Measurements from ENCODE around the gene RAD18. TPM values are rescaled to one million over a fixed set of nuclear protein-coding genes. Genes with fewer than 3 reads are reported as not detected.

The RAD18 gene
- total and polyA plus RNA-seq, 10 donors: 1.6 to 20.7 (median 12.4) TPM

DNA sequence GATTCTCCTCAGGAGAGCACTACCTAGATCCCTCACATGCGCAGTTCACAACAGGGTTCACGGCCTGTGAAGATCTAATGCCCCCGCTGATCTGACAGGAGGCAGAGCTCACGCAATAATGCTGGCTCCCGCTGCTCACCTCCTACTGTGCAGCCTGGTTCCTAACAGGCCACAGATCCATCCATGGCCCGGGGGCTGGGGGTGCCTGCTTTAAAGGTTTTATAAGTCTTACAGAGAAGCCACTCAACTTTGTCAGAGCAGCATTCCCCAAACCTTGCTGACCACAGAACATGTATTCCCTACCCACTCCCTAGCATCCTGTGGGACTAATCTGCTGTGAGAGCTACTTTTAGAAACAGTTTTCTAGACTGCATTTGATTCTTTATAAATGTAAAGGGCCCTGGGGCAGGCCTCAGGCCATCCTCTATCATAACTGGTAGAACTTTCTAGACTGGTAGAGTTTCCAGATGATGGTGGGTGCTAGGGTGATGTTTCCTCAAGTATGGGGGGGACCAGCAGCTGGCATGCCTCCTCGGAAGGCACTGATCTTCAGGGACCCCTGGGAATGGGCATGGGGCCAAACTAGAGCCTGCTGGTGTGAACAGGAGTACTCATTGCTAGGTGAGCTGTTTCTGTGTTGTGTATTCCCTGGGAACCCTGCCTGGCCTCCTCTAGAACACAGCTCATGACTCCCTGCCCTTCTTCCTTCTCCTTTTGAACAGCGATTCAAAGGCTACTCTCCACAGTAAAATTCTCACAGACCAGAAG lies 25.7 kb upstream of the RAD18 start:
- Histone ChIP-seq H3K27me3 (replicated peaks in 1 of 7) (peaks cover 0 to 11% (median 0%) of the 10 kb centered on the region in 7 donors), H3K27ac (no peak overlapping the region), H3K9me3 (no peaks in the 10 kb centered on the region), H3K4me1 (peaks cover 0 to 9% (median 0%) of the 10 kb centered on the region in 6 donors), H3K4me3 (no peak overlapping the region), H3K36me3 (no peaks in the 10 kb centered on the region)
- DNase-seq: no peak
- TF ChIP-seq, protein P1, sequence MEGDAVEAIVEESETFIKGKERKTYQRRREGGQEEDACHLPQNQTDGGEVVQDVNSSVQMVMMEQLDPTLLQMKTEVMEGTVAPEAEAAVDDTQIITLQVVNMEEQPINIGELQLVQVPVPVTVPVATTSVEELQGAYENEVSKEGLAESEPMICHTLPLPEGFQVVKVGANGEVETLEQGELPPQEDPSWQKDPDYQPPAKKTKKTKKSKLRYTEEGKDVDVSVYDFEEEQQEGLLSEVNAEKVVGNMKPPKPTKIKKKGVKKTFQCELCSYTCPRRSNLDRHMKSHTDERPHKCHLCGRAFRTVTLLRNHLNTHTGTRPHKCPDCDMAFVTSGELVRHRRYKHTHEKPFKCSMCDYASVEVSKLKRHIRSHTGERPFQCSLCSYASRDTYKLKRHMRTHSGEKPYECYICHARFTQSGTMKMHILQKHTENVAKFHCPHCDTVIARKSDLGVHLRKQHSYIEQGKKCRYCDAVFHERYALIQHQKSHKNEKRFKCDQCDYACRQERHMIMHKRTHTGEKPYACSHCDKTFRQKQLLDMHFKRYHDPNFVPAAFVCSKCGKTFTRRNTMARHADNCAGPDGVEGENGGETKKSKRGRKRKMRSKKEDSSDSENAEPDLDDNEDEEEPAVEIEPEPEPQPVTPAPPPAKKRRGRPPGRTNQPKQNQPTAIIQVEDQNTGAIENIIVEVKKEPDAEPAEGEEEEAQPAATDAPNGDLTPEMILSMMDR (IDR thresholded peaks at IDR 0.05 in 8 of 11, conservative IDR thresholded peaks at IDR 0.05 in 3 of 11): no peak
- no peak for TF ChIP-seq POLR2A (IDR thresholded peaks at IDR 0.05)
- TF ChIP-seq POLR2AphosphoS5 (IDR thresholded peaks at IDR 0.05): no peak
- WGBS, 5 donors: 88 to 93% (median 90%) methylated on average over 7 to 8 of the region's 8 CpGs
- intact Hi-C loops (cut with DNase I; ENCODE audit: low total_unique reads): no loop called here

DNA sequence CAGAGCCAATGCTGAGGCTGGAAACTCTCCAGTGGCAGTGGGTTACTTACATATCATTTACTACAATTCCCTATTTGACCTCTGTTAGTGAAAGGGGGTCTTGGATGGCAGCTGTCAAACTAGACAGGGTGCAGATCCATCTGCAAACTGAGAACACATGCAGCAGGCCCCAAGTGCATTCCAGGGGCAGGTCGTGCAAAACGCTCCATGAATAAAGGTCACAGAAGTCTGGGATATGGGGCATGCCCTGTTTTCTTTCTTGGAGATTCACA lies 25.0 kb upstream of the RAD18 start:
- 55 to 100% (median 60%) methylated on average over 2 of the region's 2 CpGs for WGBS, 5 donors
- Histone ChIP-seq H3K27ac (no peak overlapping the region), H3K27me3 (replicated peaks in 1 of 7) (peaks cover 0 to 11% (median 0%) of the 10 kb centered on the region in 7 donors), H3K4me3 (no peak overlapping the region), H3K9me3 (no peaks in the 10 kb centered on the region), H3K36me3 (no peaks in the 10 kb centered on the region), H3K4me1 (peaks cover 0 to 9% (median 0%) of the 10 kb centered on the region in 6 donors)
- DNase-seq: no peak
- no peak for TF ChIP-seq POLR2A (IDR thresholded peaks at IDR 0.05)
- TF ChIP-seq, protein P1 (IDR thresholded peaks at IDR 0.05 in 8 of 11, conservative IDR thresholded peaks at IDR 0.05 in 3 of 11): no peak
- TF ChIP-seq POLR2AphosphoS5 (IDR thresholded peaks at IDR 0.05): no peak
- intact Hi-C loops (cut with DNase I; ENCODE audit: low total_unique reads): no loop called here

DNA sequence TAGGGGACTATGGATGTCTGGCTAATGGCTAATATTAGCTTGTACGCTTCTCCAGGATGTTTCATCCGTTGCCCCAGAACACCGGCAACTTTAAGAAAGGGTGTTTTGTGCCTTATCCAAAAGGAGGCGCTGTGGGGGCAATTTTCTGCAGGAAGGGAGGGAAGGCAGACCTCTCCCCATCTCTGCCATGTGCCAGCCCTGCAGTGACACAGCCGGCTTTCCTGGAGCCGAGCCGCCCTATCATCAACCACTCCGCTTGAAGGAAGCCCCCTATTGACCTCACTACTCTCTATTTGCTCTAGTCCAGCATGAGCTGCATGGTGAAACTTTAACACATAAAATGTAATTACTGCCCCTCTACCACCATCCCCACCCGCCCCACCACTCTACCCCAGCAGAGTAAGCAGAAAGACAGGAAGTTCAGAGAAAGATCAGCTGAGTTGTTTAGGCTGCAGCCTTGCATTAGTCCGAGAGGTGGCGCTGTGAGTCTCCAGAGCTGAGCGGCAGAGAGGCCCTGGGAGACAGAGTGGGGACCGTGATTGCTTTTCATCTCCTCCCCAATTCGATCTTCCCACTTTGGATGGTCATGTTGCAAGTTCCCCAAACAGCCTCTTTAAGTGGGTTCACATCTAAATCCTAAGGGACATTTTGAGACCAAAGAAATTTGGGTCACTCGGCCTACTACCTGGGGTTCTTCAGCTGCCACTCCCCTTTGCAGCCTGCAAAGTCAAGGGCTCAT lies 24.5 kb upstream of the RAD18 start:
- Histone ChIP-seq H3K27ac (no peak overlapping the region), H3K4me1 (peaks cover 0 to 9% (median 0%) of the 10 kb centered on the region in 6 donors), H3K36me3 (no peaks in the 10 kb centered on the region), H3K9me3 (no peaks in the 10 kb centered on the region), H3K27me3 (replicated peaks in 1 of 7) (peaks cover 0 to 11% (median 0%) of the 10 kb centered on the region in 7 donors), H3K4me3 (peak overlapping the region in 1 of 8 donors; percentile 42)
- intact Hi-C loops (cut with DNase I; ENCODE audit: low total_unique reads): no loop called here
- DNase-seq: peak; percentile 82
- TF ChIP-seq POLR2A (IDR thresholded peaks at IDR 0.05) (no peak), POLR2AphosphoS5 (IDR thresholded peaks at IDR 0.05) (no peak)
- TF ChIP-seq, protein P1 (IDR thresholded peaks at IDR 0.05 in 8 of 11, conservative IDR thresholded peaks at IDR 0.05 in 3 of 11): peak; percentile 21 to 82 (median 59)
- WGBS, 5 donors: 22 to 27% (median 23%) methylated on average over 15 of the region's 15 CpGs

DNA sequence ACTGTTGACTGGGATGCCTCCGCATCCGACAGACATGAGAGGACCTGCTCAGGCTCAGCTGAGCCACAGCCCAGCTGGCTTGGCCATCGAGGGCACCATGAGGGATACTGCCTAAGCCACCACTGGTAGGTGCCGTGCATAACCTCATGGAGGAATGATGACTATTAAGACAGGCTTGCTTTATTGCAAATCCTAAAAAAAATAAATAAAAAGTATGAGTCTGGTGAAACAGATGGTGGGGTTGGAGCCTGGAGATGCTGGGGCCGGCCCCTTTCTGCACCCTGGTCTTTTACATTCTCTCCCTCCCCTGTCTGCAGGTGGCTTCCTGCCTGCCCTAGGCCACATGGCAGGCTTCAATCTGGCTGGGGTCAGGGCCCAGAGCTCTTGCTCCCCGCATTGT lies 24.0 kb upstream of the RAD18 start:
- peaks cover 0 to 11% (median 0%) of the 10 kb centered on the region in 7 donors for H3K27me3 ChIP-seq (replicated peaks in 1 of 7)
- H3K36me3 ChIP-seq: no peaks in the 10 kb centered on the region
- H3K4me3 ChIP-seq: no peak overlapping the region
- H3K27ac ChIP-seq: no peak overlapping the region
- intact Hi-C loops (cut with DNase I; ENCODE audit: low total_unique reads): no loop called here
- H3K4me1 ChIP-seq: peaks cover 0 to 9% (median 0%) of the 10 kb centered on the region in 6 donors
- DNase-seq: peak; percentile 46
- no peaks in the 10 kb centered on the region for H3K9me3 ChIP-seq
- 80 to 88% (median 83%) methylated on average over 6 of the region's 6 CpGs for WGBS, 5 donors
- no peak for TF ChIP-seq POLR2AphosphoS5 (IDR thresholded peaks at IDR 0.05)
- TF ChIP-seq, protein P1 (IDR thresholded peaks at IDR 0.05 in 8 of 11, conservative IDR thresholded peaks at IDR 0.05 in 3 of 11): no peak
- TF ChIP-seq POLR2A (IDR thresholded peaks at IDR 0.05): no peak

Measured in spleen (tissue), 11 donors.